ENCODE data around the gene HNRNPR. TPM values are rescaled to one million over a fixed set of nuclear protein-coding genes. Genes with fewer than 3 reads are reported as not detected.

HNRNPR gene
- total RNA-seq, 1 experiment from 2014 or later, result 194 TPM

GRCh38 chr1:23362218-23362713 lies 18.2 kb upstream of the HNRNPR start:
- no peak overlapping the region for H3K9ac ChIP-seq (ENCODE audit: low read length)
- no peaks in the 10 kb centered on the region for H3K9me2 ChIP-seq (ENCODE audit: insufficient read depth)
- CTCF ChIA-PET, result no interaction called here
- H3K9me3 ChIP-seq (ENCODE audit: control insufficient read depth in 1 of 2, insufficient read depth in 1 of 2, low read depth in 1 of 2, low read length in 2 of 2), result peaks cover 23 to 50% of the 10 kb centered on the region in 2 experiments; a peak in 3 of 4 replicates
- H3K36me3 ChIP-seq (ENCODE audit: control insufficient read depth in 1 of 2, insufficient read depth in 2 of 2, low read length in 2 of 2), result peaks cover 2 to 37% of the 10 kb centered on the region in 2 experiments; a peak in 3 of 4 replicates
- ATAC-seq (no peak), DNase-seq (ENCODE audit: low read depth, low spot score) (no peak)
- H3K79me2 ChIP-seq (ENCODE audit: insufficient read depth, low read length), result no peaks in the 10 kb centered on the region; the same call in 1 of the 2 replicates
- H3K4me1 ChIP-seq (ENCODE audit: control insufficient read depth in 1 of 2, insufficient read depth in 2 of 2, low read length in 2 of 2), result peaks cover 4 to 5% of the 10 kb centered on the region in 2 experiments; a peak in 1 of 4 replicates
- no peak overlapping the region for H2AFZ ChIP-seq (ENCODE audit: low read depth, low read length, poor library complexity, severe bottlenecking)
- H4K20me1 ChIP-seq (ENCODE audit: insufficient read depth), result no peaks in the 10 kb centered on the region
- BruUV-seq (replicated peaks), result no TSS peak
- no peaks in the 10 kb centered on the region for H3K27me3 ChIP-seq (ENCODE audit: insufficient read depth, low read length)
- intact Hi-C loops (cut with micrococcal nuclease), result no loop called here
- no peak overlapping the region for H3K4me2 ChIP-seq (ENCODE audit: low read length)
- RAD21 ChIA-PET (ENCODE audit: low non-redundant PET in 1 of 2, low total read pairs in 2 of 2, uncharacterized antibody in 2 of 2, unreplicated experiment in 2 of 2), result no interaction called here
- H3K27ac ChIP-seq (ENCODE audit: low read depth, low read length), result no peak overlapping the region
- POLR2A ChIA-PET, result no interaction called here
- H3K4me3 ChIP-seq (replicated peaks in 1 of 2; ENCODE audit: low read depth in 1 of 2, low read length in 2 of 2), result no peak overlapping the region
- TF ChIP-seq ZNF274 (IDR thresholded peaks at IDR 0.05; ENCODE audit: low read depth, low read length) (peak; percentile 60), TCF7L2 (IDR thresholded peaks at IDR 0.05; ENCODE audit: borderline replicate concordance, extremely low read depth, insufficient read depth, insufficient read length) (no peak), CBX3 (IDR thresholded peaks at IDR 0.05; ENCODE audit: low read depth) (peak; percentile 77)

- Histone ChIP-seq H3K9ac (ENCODE audit: low read length) (no peak overlapping the region), H3K4me2 (ENCODE audit: low read length) (no peak overlapping the region), H2AFZ (ENCODE audit: low read depth, low read length, poor library complexity, severe bottlenecking) (no peak overlapping the region), H3K9me3 (ENCODE audit: control insufficient read depth in 1 of 2, insufficient read depth in 1 of 2, low read depth in 1 of 2, low read length in 2 of 2) (peaks cover 23 to 36% of the 10 kb centered on the region in 2 experiments; a peak in 3 of 4 replicates), H3K36me3 (ENCODE audit: control insufficient read depth in 1 of 2, insufficient read depth in 2 of 2, low read length in 2 of 2) (peaks cover 2 to 25% of the 10 kb centered on the region in 2 experiments; a peak in 3 of 4 replicates), H4K20me1 (ENCODE audit: insufficient read depth) (no peaks in the 10 kb centered on the region), H3K4me3 (replicated peaks in 1 of 2; ENCODE audit: low read depth in 1 of 2, low read length in 2 of 2) (no peak overlapping the region), H3K27me3 (ENCODE audit: insufficient read depth, low read length) (no peaks in the 10 kb centered on the region), H3K9me2 (ENCODE audit: insufficient read depth) (no peaks in the 10 kb centered on the region), H3K79me2 (ENCODE audit: insufficient read depth, low read length) (no peaks in the 10 kb centered on the region), H3K27ac (ENCODE audit: low read depth, low read length) (no peak overlapping the region), H3K4me1 (ENCODE audit: control insufficient read depth in 1 of 2, insufficient read depth in 2 of 2, low read length in 2 of 2) (no peaks in the 10 kb centered on the region)
- POLR2A ChIA-PET, result interaction anchor here (1.5 to 1.7 kb wide), 2 partner anchors 10 to 14 kb away, joined by 3 to 5 read pairs; partner anchors contain the start of gene HNRNPR
- intact Hi-C loops (cut with micrococcal nuclease), result no loop called here
- no TSS peak for BruUV-seq (replicated peaks)
- RAD21 ChIA-PET (ENCODE audit: low non-redundant PET in 1 of 2, low total read pairs in 2 of 2, uncharacterized antibody in 2 of 2, unreplicated experiment in 2 of 2), result no interaction called here
- DNase-seq (ENCODE audit: low read depth, low spot score), result no peak
- ATAC-seq, result no peak
- CTCF ChIA-PET, result no interaction called here
- TF ChIP-seq SP1 (IDR thresholded peaks at IDR 0.05; ENCODE audit: low read depth) (no peak), REST (IDR thresholded peaks at IDR 0.05; ENCODE audit: low read depth) (no peak), JUND (IDR thresholded peaks at IDR 0.05) (no peak), ELF1 (IDR thresholded peaks at IDR 0.05; ENCODE audit: borderline replicate concordance, low read depth) (no peak), ZBTB33 (IDR thresholded peaks at IDR 0.05; ENCODE audit: extremely low read depth, insufficient replicate concordance, low read length) (no peak), EZH2phosphoT487 (IDR thresholded peaks at IDR 0.05; ENCODE audit: borderline replicate concordance) (no peak), MAX (IDR thresholded peaks at IDR 0.05) (no peak), CBX3 (IDR thresholded peaks at IDR 0.05; ENCODE audit: low read depth) (no peak), ZNF274 (IDR thresholded peaks at IDR 0.05; ENCODE audit: low read depth, low read length) (no peak), SRF (IDR thresholded peaks at IDR 0.05; ENCODE audit: low read depth) (no peak), CEBPB (IDR thresholded peaks at IDR 0.05; ENCODE audit: low read depth) (no peak), POLR2A (IDR thresholded peaks at IDR 0.05; ENCODE audit: borderline replicate concordance, extremely low read depth, insufficient read depth, insufficient read length) (no peak), ATF3 (IDR thresholded peaks at IDR 0.05) (no peak)
Measured at GRCh38 chr1:23358310-23358875, 14.3 kb upstream of the HNRNPR start.
